RWPE1 (cell line): ENCODE data around the gene CLEC4M.
A peak's percentile ranks its signal among the peaks of the same experiment; 100 is the strongest.

Experiments
- CTCF ChIA-PET: fragments of 350-600 bp; sonication (Branson Sonifier 250); formaldehyde crosslinking; extraction: SDS; loops from one replicate; lab custom pipeline; 2021; lab: Yijun Ruan, JAX
- POLR2A ChIA-PET: fragments of 400-600 bp; formaldehyde crosslinking; extraction: SDS; loops from one replicate; lab custom pipeline; 2020; ENCODE audit warnings: antibody characterized with exemption; ENCODE audit not compliant: low non-redundant PET; lab: Yijun Ruan, JAX
- DNase-seq: peaks from one replicate; pipeline ENCODE4 v3.0.0; 2012; ENCODE audit warnings: low spot score
- H3K27ac ChIP-seq: fragments of 450-650 bp; 2 replicates; pipeline ENCODE4 v1.5.1; 2017
- CTCF ChIP-seq: fragments of 450-650 bp; conservative IDR thresholded peaks from 2 replicates; pipeline ENCODE4 v1.5.1; 2017; ENCODE audit warnings: low read depth, mild to moderate bottlenecking

Gene CLEC4M

GRCh38 chr19:7769171-7769570, 6.1 kb downstream of the CLEC4M start:
- ChIA-PET CTCF (no interaction called here), POLR2A (no interaction called here)
- no peak overlapping the region for H3K27ac ChIP-seq
- no peak for TF ChIP-seq CTCF
- no peak for DNase-seq

- no peak for TF ChIP-seq CTCF
- DNase-seq = no peak
- H3K27ac ChIP-seq = no peak overlapping the region
- POLR2A ChIA-PET = no interaction called here
- CTCF ChIA-PET = interaction anchor here (1.8 kb wide), 1 partner anchor 29 kb away, joined by 6 read pairs; no protein-coding TSS in a partner anchor
Observed at GRCh38 chr19:7771072-7771471, 8.0 kb downstream of the CLEC4M start.

- ChIA-PET CTCF (no interaction called here), POLR2A (no interaction called here)
- H3K27ac ChIP-seq = no peak overlapping the region
- DNase-seq = peak; percentile 55
- no peak for TF ChIP-seq CTCF
Observed at GRCh38 chr19:7772752-7773291, 9.8 kb downstream of the CLEC4M start.

- no peak for TF ChIP-seq CTCF
- H3K27ac ChIP-seq = no peak overlapping the region
- DNase-seq = no peak
- ChIA-PET CTCF (no interaction called here), POLR2A (no interaction called here)
Observed at GRCh38 chr19:7773841-7774240, 10.8 kb downstream of the CLEC4M start.

- TF ChIP-seq CTCF = no peak
- H3K27ac ChIP-seq = no peak overlapping the region
- POLR2A ChIA-PET = interaction anchor here (0.7 kb wide), 1 partner anchor 90 kb away, joined by 5 read pairs; no protein-coding TSS in a partner anchor
- CTCF ChIA-PET = interaction anchor here (0.6 to 1.0 kb wide), 2 partner anchors 24 to 449 kb away, joined by 4 to 6 read pairs; no protein-coding TSS in a partner anchor
- DNase-seq = no peak
Observed at GRCh38 chr19:7775761-7776160, 12.7 kb downstream of the CLEC4M start.

- no peak for DNase-seq
- no peak overlapping the region for H3K27ac ChIP-seq
- TF ChIP-seq CTCF = no peak
- CTCF ChIA-PET = no interaction called here
- POLR2A ChIA-PET = no interaction called here
Observed at GRCh38 chr19:7778081-7778480, 15.0 kb downstream of the CLEC4M start.
